ENCODE results near the gene PCNX2. TPM values are rescaled to one million over a fixed set of nuclear protein-coding genes. Genes with fewer than 3 reads are reported as not detected.
"Not testable (repeated sequence)": the region's sequence is repeated elsewhere in the genome, so short reads cannot be mapped to it uniquely, and the experiment has no call there.

Gene PCNX2
- total RNA-seq, 1 experiment from 2014 or later: 9.1 TPM

DNA sequence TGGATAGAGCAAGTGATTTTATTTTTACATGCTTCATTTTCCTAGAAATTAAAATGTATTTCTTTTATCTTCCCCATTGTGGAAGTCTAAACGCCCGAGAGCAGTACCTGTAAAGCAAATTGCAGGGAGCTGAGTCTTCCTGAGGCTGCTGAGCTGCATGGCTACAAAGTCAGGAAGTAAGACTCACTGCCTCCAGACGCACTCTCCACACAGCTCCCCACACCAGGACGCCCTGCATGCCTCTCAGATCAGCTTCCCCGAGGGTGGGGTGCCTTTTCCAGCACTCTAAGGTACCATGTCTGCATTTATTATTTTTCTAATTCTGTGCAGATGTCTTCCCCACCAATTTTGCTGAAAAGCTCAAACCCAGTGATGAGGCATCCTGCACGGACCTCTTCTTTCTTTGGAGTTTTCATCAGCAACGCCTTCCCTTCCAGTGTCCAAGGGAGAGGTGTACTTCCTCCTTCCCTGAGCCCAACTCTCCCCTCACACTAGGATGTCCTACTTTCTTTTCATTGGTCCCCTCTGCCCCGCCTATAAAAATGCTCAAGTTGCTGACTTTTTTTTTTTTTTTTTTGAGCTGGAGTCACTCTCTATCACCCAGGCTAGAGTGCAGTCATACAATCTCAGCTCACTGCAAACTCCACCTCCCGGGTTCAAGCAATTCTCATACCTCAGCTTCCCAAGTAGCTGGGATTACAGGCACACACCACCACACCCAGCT lies 114.7 kb downstream of the PCNX2 start:
- H3K27me3 ChIP-seq (replicated peaks; ENCODE audit: insufficient read depth, low read depth, low read length, poor library complexity): no peaks in the 10 kb centered on the region
- no TSS peak for BruUV-seq (replicated peaks)
- no peak for TF ChIP-seq EZH2 (IDR thresholded peaks at IDR 0.05; ENCODE audit: borderline replicate concordance, low read depth, low read length, poor library complexity, severe bottlenecking)
- no peak for DNase-seq (ENCODE audit: low spot score)
- H3K36me3 ChIP-seq (ENCODE audit: insufficient read depth, low read length, poor library complexity, severe bottlenecking): no peaks in the 10 kb centered on the region
- intact Hi-C loops (cut with micrococcal nuclease; ENCODE audit: unreplicated experiment): no loop called here
- ChIA-PET POLR2A (ENCODE audit: low non-redundant PET) (no interaction called here), CTCF (no interaction called here)
- no peaks in the 10 kb centered on the region for H3K9me3 ChIP-seq (ENCODE audit: low read depth, low read length, poor library complexity, severe bottlenecking)
- H3K4me3 ChIP-seq (ENCODE audit: low read depth, low read length, poor library complexity, severe bottlenecking): no peak overlapping the region
- H3K27ac ChIP-seq (ENCODE audit: low read depth, low read length, poor library complexity, severe bottlenecking): no peak overlapping the region
- no peaks in the 10 kb centered on the region for H3K4me1 ChIP-seq (ENCODE audit: insufficient read depth, low read length, poor library complexity, severe bottlenecking)

DNA sequence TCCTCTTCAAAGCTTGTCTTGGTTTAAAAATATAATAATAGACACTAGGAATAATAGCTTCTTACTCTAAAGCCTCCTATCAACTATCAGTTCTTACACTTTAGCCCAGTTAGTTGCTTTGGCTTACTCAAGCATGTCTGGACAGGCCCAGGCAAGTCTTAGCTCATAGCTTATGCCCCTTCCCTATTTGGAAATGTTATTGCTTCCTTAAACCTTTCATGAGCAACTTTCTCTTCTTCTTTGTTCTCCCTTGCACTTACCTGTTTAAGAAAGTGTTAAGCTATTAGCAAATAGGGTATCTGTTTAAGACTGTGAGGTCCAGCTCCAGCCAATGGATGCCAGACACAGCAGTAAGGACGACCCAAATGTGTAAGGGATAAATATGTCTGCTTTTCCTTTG lies 115.9 kb downstream of the PCNX2 start:
- CTCF ChIA-PET; BruUV-seq (replicated peaks); H3K4me3 ChIP-seq (ENCODE audit: low read depth, low read length, poor library complexity, severe bottlenecking); H3K4me1 ChIP-seq (ENCODE audit: insufficient read depth, low read length, poor library complexity, severe bottlenecking); H3K27me3 ChIP-seq (replicated peaks; ENCODE audit: insufficient read depth, low read depth, low read length, poor library complexity); POLR2A ChIA-PET (ENCODE audit: low non-redundant PET); H3K27ac ChIP-seq (ENCODE audit: low read depth, low read length, poor library complexity, severe bottlenecking); DNase-seq (ENCODE audit: low spot score); H3K36me3 ChIP-seq (ENCODE audit: insufficient read depth, low read length, poor library complexity, severe bottlenecking); H3K9me3 ChIP-seq (ENCODE audit: low read depth, low read length, poor library complexity, severe bottlenecking): not testable (repeated sequence)
- intact Hi-C loops (cut with micrococcal nuclease; ENCODE audit: unreplicated experiment): loop anchor here (10.0 kb wide), 2 partner anchors 155 to 1315 kb away; no protein-coding TSS in a partner anchor

DNA sequence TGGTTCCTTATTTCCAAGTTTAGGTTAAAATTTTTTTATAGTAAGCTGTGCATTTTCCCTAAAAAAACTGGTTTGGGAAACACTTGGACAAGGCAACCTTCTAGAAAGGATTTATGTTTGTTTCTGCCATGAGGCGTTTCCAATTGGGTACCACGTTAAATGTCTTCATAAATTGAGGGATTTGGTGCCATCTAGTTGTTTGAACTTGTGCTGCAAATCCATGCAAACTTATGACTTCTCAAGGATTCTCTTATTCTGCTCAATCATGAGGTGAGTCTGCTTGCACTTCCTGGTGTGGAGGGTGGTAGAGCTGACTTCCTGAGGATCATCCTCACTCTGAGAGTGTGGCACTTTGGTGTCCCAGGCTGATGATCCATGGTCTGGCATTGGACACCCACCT lies 123.3 kb downstream of the PCNX2 start:
- H3K4me3 ChIP-seq (ENCODE audit: low read depth, low read length, poor library complexity, severe bottlenecking): no peak overlapping the region
- peak; percentile 75 for DNase-seq (ENCODE audit: low spot score)
- ChIA-PET POLR2A (ENCODE audit: low non-redundant PET) (no interaction called here), CTCF (no interaction called here)
- H3K36me3 ChIP-seq (ENCODE audit: insufficient read depth, low read length, poor library complexity, severe bottlenecking): no peaks in the 10 kb centered on the region
- BruUV-seq (replicated peaks): no TSS peak
- no peaks in the 10 kb centered on the region for H3K27me3 ChIP-seq (replicated peaks; ENCODE audit: insufficient read depth, low read depth, low read length, poor library complexity)
- H3K9me3 ChIP-seq (ENCODE audit: low read depth, low read length, poor library complexity, severe bottlenecking): peaks cover 6% of the 10 kb centered on the region
- no peak overlapping the region for H3K27ac ChIP-seq (ENCODE audit: low read depth, low read length, poor library complexity, severe bottlenecking)
- intact Hi-C loops (cut with micrococcal nuclease; ENCODE audit: unreplicated experiment): loop anchor here (1.0 to 10.0 kb wide), 3 partner anchors 147 to 1307 kb away; no protein-coding TSS in a partner anchor
- TF ChIP-seq, protein P1, sequence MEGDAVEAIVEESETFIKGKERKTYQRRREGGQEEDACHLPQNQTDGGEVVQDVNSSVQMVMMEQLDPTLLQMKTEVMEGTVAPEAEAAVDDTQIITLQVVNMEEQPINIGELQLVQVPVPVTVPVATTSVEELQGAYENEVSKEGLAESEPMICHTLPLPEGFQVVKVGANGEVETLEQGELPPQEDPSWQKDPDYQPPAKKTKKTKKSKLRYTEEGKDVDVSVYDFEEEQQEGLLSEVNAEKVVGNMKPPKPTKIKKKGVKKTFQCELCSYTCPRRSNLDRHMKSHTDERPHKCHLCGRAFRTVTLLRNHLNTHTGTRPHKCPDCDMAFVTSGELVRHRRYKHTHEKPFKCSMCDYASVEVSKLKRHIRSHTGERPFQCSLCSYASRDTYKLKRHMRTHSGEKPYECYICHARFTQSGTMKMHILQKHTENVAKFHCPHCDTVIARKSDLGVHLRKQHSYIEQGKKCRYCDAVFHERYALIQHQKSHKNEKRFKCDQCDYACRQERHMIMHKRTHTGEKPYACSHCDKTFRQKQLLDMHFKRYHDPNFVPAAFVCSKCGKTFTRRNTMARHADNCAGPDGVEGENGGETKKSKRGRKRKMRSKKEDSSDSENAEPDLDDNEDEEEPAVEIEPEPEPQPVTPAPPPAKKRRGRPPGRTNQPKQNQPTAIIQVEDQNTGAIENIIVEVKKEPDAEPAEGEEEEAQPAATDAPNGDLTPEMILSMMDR (conservative IDR thresholded peaks at IDR 0.05; ENCODE audit: low read depth, low read length): peak; percentile 61
- TF ChIP-seq EZH2 (IDR thresholded peaks at IDR 0.05; ENCODE audit: borderline replicate concordance, low read depth, low read length, poor library complexity, severe bottlenecking): no peak
- no peaks in the 10 kb centered on the region for H3K4me1 ChIP-seq (ENCODE audit: insufficient read depth, low read length, poor library complexity, severe bottlenecking)

DNA sequence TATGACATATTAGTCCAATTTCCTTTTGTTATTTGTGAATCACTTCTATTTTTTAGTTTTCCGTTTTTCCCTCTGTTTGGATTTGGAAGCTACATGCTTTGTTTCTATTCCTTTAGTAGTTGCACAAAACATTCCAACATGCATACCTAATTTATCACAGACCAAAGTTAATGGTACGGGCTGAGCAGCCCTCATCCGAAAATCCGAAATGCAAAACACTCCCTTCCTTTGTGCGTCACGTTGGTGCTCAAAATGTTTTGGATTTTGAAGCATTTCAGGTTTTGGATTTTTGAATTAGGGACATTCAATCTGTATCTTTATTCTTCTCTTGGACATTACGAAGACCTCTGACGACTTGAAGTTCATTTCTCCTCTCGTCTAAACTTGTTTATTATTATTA lies 124.8 kb downstream of the PCNX2 start:
- Histone ChIP-seq H3K36me3 (ENCODE audit: insufficient read depth, low read length, poor library complexity, severe bottlenecking) (no peaks in the 10 kb centered on the region), H3K4me1 (ENCODE audit: insufficient read depth, low read length, poor library complexity, severe bottlenecking) (no peaks in the 10 kb centered on the region), H3K27me3 (replicated peaks; ENCODE audit: insufficient read depth, low read depth, low read length, poor library complexity) (no peaks in the 10 kb centered on the region), H3K4me3 (ENCODE audit: low read depth, low read length, poor library complexity, severe bottlenecking) (no peak overlapping the region), H3K9me3 (ENCODE audit: low read depth, low read length, poor library complexity, severe bottlenecking) (peaks cover 6% of the 10 kb centered on the region), H3K27ac (ENCODE audit: low read depth, low read length, poor library complexity, severe bottlenecking) (no peak overlapping the region)
- TF ChIP-seq, protein P1 (conservative IDR thresholded peaks at IDR 0.05; ENCODE audit: low read depth, low read length): no peak
- no peak for TF ChIP-seq EZH2 (IDR thresholded peaks at IDR 0.05; ENCODE audit: borderline replicate concordance, low read depth, low read length, poor library complexity, severe bottlenecking)
- DNase-seq (ENCODE audit: low spot score): no peak
- intact Hi-C loops (cut with micrococcal nuclease; ENCODE audit: unreplicated experiment): loop anchor here (10.0 kb wide), 2 partner anchors 146 to 1306 kb away; no protein-coding TSS in a partner anchor
- ChIA-PET POLR2A (ENCODE audit: low non-redundant PET) (no interaction called here), CTCF (no interaction called here)
- no TSS peak for BruUV-seq (replicated peaks)
